KBM-7 (cell line): ENCODE results near the gene PDE8A.

Source experiments
- DNase-seq: peaks from one replicate; pipeline ENCODE4 v3.0.0-alpha.2; 2015
- in situ Hi-C: fragments of 300-500 bp; cut with MboI; formaldehyde crosslinking; loops from 2 replicates; pipeline ENCODE4 v1.14.3; 2020; ENCODE audit warnings: low sequenced_read_pairs, low pct_unique_long_range_greater_than_20kb, mixed read lengths

PDE8A gene

GRCh38 chr15:85104584-85104983 is 122.9 kb downstream of the PDE8A start:
- DNase-seq, result no peak
- in situ Hi-C loops, result no loop called here

- no peak for DNase-seq
Observed at GRCh38 chr15:85108136-85108535, 126.5 kb downstream of the PDE8A start.

DNA sequence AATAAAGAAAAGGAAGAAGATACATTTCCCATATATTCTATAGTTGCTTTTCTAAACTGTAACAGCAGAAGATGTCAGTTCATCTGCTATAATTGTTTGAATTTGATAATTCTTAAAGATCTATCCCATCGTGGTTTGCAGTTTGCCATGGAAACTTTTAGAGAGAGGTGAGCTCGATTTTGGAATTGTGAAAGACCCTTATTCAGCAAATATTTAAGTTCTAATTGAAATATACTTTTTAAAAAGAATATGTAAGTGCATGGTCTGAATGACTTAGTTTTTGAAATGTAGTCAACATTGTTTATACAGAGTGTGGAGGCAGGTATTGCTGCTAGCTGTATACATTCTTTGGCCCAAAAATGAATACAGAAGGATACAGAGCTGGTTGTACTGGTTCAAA is 127.7 kb downstream of the PDE8A start:
- no peak for DNase-seq
- in situ Hi-C loops, result no loop called here

More at GRCh38 chr15:85108136-85108535, 126.5 kb downstream of the PDE8A start:
- in situ Hi-C loops, result no loop called here

DNA sequence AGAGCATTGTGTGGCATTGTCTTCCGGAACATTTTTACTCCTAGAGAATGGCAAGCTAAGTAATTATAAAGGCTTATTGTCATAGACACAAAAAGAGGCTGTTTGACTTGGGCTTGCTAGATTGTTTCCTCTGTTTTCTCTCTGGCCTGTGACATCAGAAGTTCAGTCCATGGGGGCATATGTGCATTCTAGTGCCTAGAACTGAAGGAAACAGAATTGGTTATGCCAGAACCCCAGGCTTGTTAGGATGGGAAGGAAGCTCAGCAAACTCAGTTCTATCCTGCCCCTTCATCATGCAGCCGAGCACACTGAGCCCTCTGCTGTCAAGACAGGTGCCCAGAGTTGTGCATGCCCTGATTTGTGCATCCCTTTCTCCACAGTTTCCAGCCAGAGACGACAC is 131.3 kb downstream of the PDE8A start:
- no peak for DNase-seq
- in situ Hi-C loops, result no loop called here

DNA sequence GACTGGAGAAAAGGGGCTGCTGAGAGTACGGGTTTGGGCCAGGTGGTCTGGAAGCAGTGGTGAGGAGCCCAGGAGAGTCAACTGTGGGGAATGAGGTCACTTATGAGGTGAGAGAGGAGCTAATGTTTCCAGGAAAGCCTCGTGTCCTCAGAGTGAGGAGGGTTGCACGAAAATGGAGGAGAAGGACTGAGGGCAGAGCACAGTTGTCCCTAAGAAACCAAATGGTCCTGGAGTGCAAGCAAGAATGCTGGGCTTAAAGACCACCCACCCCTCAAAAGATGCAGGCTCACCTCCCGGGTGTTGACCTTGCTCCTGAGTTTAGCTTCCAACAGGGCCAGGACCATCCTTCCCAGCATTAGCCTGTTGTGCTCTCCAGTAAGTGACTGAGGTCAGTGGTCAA is 133.2 kb downstream of the PDE8A start:
- in situ Hi-C loops, result no loop called here
- DNase-seq, result no peak

- no peak for DNase-seq
- in situ Hi-C loops, result no loop called here
Observed at GRCh38 chr15:85116066-85116465, 134.4 kb downstream of the PDE8A start.

DNA sequence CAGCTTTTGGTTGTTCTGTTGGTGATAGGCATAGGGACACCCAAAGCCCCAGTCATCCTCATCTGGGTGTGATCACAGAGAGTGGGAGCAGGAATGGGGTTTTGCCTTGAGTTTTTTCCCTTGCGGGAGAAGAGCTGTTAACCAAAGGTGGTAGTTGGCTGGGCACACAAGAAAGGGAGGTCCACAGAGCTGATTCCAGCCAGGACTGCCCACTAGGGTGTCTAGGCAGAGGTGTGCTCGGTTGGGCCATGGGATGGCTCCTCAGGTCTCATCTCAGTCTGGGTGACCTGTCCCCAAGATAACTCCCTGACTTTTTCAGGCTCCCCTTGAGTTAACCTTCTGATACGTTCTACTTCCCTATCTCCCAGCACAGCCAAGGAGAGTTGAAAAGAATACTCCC is 134.8 kb downstream of the PDE8A start:
- in situ Hi-C loops, result no loop called here
- no peak for DNase-seq

- in situ Hi-C loops, result no loop called here
Observed at GRCh38 chr15:85116925-85117646, 135.4 kb downstream of the PDE8A start.

DNA sequence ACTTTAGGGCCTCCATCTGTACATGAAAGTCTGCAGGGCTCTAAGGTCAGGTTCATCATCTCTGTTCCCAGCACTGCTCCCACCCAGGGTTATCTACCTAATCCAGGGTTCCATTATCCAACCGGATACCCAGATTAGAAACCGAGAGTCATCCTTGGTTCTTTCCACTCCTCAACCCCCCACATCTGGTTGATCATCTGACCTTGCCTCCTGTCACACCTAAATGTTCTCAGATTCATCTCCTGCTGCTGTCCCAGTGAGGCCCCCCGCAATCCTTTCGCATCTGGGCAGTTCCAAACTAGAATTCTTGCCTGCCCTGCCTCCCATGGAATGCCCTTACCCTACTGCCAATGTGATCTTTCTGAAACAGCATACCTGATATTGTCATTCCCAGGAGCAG is 136.5 kb downstream of the PDE8A start:
- DNase-seq, result no peak
- in situ Hi-C loops, result no loop called here

More at GRCh38 chr15:85116925-85117646, 135.4 kb downstream of the PDE8A start:
- no peak for DNase-seq

- in situ Hi-C loops, result no loop called here
- no peak for DNase-seq
Observed at GRCh38 chr15:85118581-85118980, 136.9 kb downstream of the PDE8A start.

- no peak for DNase-seq
- in situ Hi-C loops, result no loop called here
Observed at GRCh38 chr15:85120351-85121113, 138.9 kb downstream of the PDE8A start.

- in situ Hi-C loops, result no loop called here
- no peak for DNase-seq
Observed at GRCh38 chr15:85124173-85124572, 142.5 kb downstream of the PDE8A start.

DNA sequence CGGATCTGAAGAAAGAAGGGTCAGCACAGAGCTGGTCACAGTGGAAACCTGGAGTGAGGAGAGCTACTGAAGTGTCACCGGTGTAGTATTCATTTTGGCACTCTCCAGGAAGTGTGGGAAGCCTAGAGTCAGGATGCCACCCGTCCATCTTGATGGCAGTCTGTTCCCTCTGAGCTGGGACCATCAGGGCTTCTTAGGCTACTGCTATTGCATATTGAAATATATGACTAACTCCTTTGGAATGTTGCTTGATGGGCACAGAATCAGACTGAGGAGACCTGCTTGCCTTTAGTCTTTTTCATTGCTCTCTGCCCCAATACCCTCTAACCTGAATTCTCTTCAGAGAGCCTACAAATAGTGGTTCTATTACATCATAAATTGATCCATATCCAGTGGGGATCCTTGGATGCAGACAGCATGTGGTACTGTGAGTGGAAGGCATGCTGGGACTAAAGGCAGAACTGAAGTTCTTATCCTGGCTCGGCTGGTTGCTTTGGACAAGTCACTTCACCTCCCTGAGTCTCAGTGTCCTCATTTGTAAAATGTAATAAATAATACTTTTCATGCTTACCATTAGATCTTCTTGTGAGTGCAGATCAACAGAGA is 143.5 kb downstream of the PDE8A start:
- in situ Hi-C loops, result no loop called here
- no peak for DNase-seq

GRCh38 chr15:85128621-85129020 is 147.0 kb downstream of the PDE8A start:
- DNase-seq, result no peak
- in situ Hi-C loops, result no loop called here

DNA sequence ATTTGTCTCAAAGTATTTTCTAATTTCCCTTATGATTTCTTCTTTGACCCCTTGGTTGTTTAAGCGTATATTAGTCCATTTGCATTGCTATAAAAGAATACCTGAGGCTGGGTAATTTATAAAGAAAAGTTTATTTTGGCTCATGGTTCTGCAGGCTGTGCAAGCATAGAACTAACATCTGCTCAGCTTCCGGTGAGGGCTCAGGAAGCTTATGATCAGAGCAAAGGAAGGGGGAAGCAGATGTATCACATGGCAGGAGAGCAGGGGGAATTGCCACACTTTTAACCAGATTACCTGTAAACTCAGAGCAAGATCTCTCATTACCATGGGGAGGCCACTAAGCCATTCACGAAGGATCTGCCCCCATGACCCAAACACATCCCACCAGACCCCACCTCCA is 148.2 kb downstream of the PDE8A start:
- DNase-seq, result no peak
- in situ Hi-C loops, result no loop called here

DNA sequence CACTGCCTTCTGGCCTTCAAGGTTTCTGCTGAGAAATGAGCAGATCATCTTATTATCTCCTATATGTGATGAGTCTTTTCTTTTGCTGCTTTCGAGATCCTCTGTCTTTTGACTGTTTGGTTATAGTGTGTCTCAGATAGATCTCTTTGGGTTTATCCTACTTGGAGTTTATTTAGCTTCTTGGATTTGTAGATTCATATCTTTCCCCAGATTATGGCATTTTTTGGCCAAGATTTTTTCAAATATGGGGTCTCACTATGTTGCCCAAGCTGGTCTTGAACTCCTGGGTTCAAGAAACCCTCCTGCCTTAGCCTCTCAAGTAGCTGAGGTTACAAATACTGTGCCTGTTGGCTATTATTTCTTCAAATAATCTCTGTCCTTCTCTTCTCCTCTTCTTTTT is 150.3 kb downstream of the PDE8A start:
- in situ Hi-C loops, result no loop called here
- DNase-seq, result no peak

DNA sequence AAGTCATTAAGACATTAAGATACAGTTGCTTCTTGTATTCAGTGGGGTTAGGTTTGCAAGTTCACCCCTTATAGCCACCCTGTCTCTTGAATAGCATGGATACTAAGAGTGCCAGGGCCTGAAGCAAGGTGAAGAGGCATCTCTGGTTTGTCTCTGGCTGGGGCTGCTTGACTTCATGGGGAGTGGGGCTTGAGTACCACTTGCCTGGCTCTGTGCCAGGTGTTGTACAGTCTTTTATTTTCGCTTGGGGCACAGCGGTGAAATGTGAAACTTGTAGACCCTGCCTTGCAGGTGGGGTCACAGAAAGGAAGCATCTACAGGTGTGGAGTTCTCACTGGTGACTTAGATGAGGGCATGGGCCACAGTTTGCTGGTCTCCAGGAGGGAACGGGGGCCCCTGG is 152.1 kb downstream of the PDE8A start:
- no peak for DNase-seq
- in situ Hi-C loops, result no loop called here

GRCh38 chr15:85137489-85138168 is 156.0 kb downstream of the PDE8A start:
- no peak for DNase-seq
- in situ Hi-C loops, result no loop called here

DNA sequence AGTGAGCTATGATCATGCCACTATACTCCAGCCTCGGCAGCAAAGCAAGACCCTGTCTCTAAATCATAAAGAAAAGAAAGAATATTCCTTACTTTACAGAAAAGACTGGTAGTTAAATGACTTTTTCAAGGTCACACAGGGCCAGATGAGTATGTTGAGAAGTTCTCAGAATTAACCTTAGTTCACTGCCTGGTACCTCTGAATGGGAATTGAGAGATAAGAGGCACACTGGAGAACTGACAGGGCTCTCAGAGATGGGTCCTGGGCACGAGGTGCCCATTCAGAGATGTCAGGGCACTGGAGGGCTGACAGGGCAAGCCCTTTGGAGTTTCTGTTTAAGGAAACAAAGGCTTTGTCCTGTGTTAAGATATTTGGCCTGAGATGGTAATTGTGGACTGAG is 157.7 kb downstream of the PDE8A start:
- in situ Hi-C loops, result no loop called here

GRCh38 chr15:85141726-85142125 is 160.1 kb downstream of the PDE8A start:
- in situ Hi-C loops, result no loop called here
- no peak for DNase-seq

More for the DNA sequence above, 157.7 kb downstream of the PDE8A start:
- DNase-seq, result no peak
